Germinal center (tissue), 1 donor: ENCODE results near the gene RYR2.
A peak's percentile ranks its signal among the peaks of the same experiment; 100 is the strongest.

ENCODE experiments used
- DNase-seq: peaks from one replicate; pipeline ENCODE4 v3.0.0; 2012; ENCODE audit warnings: mixed read lengths, low spot score

RYR2 gene

DNA sequence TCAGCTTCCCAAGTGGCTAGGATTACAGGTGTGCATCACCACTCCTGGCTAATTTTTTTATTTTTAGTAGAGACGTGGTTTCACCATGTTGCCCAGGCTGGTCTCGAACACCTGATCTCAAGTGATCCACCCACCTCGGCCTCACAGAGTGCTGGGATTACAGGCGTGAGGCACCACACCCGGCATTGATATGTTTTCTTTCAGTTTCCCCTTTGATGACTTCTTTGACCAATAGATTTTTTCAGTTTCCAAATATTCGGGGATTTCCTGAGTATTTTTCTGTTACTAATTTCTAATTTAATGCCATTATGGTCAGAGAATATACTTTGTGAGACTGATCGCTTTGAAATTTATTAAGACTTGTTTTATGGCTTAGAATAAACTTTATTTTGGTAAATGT, 406.1 kb downstream of the RYR2 start:
- no peak for DNase-seq

DNA sequence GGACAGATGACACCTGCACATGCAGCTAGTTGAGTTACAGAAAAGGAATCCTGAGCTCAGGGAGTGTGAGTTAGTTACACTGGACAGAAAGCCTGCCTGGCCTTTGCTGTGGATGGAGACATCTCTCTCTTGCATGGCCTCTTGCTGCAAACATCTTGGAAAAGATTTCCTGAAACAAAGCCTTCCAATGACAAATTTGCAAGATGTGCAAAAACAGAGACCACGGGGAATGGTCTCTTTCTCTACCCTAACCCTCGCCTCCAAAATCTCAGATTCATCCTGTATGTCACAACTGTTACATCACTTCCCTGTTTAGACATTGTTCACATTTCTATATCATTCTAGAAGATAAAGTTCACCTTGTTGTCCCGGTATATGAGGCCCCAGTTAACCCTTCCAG, 415.6 kb downstream of the RYR2 start:
- no peak for DNase-seq

DNA sequence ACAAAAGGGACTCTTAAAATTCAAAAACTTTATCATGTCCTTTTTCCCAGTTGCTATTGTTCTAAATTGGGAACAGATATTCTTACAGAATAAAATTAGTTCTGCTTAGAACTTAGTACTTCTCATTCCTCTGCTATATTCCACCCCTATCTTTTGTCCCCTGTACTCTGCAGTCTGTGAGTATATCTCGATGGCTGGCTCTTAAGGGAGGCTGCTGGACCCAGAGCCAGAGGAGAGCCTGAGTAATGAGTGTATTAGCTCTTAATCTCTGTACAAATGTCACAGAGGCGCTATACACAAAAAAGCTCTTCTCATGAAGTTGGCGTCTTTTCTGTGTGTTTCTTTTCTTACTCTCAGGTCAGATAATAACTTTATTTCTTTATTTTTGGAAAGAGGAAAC, 425.3 kb downstream of the RYR2 start:
- no peak for DNase-seq

DNA sequence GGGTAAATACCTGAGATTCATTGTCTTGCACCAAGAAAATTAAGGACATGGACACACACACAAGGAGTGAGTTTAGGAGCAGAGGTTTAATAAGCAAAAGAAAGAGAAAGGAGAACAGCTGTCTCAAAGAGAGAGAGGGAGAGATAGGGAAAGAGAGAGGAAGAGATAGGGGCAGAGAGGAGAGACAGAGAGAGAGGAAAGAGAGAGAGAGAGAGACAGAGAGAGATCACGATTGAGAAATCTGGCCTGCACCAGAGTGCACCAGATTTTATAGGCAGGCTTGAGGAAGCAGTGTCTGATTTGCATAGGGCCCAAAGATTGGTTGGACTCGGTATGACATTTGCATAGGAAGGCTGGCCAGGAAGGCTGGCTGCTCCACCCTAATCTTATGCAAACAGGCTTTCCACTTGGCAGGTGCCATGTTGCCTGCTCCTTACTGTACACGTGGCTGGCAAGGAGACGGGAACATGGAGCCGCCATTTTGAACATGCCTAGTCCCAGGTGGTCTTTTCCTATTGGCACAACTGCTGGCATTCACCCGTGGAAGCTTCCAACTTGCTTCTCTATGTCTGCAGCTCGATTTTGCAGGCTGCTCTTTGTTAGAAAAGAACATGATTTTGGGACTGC, 428.8 kb downstream of the RYR2 start:
- DNase-seq = no peak

DNA sequence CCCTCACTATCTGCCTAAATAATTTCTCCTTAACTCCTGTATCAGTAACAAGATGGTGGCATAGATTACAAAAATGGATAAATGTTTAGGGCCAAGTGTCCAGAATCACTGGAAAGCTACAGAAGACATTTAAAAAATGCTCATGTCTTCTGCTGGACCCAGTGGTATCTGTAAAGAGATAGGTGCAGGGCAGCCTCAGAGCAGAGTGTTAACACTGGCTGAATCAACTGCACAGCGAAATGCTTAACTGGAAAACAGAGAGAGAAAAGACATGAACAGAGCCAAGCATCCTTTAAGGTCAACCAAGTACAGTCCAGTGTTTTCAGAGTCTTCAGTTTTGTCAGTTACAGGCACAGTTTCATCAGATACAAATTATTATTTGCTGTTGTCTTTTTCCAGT, 429.4 kb downstream of the RYR2 start:
- no peak for DNase-seq

DNA sequence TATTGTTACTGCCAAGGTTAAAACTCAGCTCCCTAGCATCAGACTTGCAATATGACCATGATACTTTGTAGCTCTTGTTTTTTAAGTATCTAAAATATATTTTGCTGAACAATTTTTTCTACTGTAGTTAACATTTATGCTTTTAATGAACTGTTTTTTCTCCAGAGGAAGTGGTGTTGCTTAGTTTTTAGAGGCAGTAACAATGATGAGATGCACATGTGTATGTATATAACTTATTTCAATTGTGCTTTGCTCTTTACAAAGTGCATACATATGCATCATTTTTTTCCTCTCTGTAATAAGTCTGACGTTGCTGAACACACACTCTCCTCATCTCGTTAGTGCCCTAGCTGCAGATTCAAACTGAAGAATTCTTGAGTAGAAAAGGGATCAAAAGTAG, 430.0 kb downstream of the RYR2 start:
- DNase-seq = no peak

DNA sequence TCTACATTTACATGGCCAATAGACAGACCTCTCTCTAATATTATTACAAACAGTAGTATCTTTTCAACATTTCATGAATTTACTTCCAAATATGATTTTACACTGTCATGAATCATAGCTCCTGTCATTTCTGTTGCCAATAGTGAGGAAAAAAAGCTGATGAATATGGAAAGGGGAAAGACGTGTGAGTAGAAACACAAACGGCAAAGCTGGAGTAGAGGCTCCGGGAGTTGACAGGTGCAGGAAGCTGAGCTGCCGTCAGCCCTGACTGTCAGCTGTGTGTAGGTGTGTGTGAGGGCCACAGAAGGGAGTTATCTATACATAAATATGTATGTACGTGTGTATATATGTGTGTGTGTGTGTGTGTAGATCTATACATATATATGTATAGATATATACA, 431.9 kb downstream of the RYR2 start:
- no peak for DNase-seq

DNA sequence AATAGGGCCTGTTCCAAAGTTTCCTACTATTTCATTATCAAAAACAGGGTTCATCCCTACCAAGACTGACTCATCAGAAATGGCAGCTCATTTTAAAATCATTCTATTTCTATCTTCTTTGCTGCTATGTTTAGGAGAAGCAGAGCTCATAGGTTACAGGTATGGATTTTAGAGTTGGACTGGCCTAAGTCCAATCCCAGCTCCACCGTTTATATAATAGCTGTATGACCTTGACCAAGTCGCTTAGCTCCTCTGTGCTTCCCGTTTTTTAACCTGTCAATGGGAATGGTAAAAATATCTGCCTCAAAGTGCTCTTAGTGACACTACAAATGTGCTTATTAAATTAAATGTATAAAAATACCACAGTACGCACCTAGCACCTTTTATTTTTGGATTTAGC, 436.1 kb downstream of the RYR2 start:
- DNase-seq = no peak

DNA sequence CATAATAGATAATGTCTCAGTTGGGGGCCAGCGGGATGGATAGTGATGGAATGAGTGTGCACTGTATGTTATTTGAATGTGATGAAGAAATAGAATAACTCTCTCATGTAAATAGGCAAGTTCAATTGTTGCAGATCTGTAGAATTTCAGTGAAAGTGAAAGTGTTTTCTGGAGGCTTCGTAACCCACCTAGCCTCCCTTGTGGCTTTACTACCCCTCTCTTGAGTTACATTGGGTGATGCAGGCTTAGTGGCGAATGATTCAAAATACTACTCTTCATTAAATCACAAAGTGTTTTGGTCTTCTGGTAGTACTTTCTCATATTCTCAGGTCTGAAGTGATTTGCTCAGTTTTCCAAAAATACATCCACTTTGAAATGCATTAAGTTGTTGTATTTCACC, 436.9 kb downstream of the RYR2 start:
- DNase-seq = no peak

DNA sequence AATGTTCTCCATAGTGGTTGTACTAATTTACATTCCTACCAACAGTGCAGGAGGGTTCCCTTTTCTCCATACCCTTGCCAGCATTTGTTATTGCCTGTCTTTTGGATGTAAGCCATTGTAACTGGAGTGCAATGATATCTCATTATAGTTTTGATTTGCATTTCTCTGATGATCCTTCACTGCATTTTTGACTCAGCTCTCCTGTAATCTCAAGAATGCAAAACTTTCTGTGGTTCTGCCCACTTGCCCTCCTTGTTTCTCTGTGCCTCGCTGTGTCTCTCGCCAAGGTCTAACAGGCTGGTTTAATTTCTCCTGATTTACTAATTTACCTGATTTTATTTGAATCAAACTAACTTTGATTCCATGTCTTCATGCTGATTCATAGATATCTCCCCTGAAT, 440.8 kb downstream of the RYR2 start:
- DNase-seq = no peak

DNA sequence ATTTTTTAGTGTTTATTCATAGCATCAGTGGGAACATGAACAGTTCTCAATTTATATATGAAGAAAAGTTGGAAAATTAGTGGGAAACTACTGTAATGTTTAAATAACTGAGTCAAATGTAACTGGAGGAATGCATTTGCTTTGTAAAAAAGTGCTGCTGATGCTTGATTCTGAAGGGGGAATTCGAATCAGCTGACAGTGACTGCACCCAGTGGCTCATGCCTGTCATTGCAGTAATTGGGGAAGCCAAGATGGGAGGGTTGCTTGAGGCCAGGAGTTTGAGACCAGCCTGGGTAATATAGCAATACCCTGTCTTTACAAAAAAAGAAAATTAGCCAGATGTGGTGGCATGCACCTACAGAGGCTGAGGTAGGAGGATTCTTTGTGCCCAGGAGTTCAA, 450.4 kb downstream of the RYR2 start:
- DNase-seq = no peak

DNA sequence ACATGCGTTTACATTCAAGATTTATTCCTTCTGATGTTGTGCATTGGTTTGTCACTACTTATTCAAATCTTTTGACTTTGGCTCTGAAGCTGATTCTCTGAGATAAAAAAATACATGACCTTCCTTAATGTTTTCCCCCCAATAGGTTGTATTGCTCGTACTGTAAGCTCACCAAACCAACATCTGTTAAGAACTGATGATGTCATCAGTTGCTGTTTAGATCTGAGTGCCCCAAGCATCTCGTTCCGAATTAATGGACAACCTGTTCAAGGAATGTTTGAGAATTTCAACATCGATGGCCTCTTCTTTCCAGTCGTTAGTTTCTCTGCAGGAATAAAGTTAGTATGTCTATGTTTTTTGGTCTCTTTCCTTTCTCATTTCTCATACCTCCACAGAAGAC, 458.6 kb downstream of the RYR2 start:
- no peak for DNase-seq

DNA sequence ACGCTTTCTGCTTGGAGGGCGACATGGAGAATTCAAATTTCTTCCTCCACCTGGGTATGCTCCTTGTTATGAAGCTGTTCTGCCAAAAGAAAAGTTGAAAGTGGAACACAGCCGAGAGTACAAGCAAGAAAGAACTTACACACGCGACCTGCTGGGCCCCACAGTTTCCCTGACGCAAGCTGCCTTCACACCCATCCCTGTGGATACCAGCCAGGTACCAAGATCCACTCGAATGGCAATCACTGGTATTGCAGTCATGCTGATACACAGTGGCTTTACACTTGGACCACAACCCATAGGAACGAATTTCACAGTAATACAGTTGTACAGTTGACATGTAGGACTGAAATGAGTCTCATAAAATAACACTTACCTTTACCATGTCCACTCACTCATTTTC, 461.3 kb downstream of the RYR2 start:
- DNase-seq = no peak

DNA sequence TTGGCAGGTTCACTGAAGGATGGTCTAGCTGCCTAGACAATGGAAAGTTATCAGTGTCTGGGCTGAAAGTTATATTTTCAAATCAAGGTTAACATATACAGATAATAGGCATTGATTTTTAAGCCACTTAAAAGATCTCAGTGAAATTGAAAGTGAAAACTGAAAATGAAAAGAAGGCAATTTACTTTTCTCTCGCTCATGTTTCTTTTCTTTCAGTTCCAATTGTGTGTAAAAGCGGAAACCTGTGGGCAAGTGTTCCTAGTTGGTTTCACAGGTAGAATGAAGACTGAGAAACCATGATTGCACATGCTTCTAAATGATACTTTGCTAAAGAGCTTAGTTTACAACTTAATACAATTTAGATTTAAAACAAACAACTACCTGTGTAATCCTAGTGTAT, 465.0 kb downstream of the RYR2 start:
- no peak for DNase-seq

DNA sequence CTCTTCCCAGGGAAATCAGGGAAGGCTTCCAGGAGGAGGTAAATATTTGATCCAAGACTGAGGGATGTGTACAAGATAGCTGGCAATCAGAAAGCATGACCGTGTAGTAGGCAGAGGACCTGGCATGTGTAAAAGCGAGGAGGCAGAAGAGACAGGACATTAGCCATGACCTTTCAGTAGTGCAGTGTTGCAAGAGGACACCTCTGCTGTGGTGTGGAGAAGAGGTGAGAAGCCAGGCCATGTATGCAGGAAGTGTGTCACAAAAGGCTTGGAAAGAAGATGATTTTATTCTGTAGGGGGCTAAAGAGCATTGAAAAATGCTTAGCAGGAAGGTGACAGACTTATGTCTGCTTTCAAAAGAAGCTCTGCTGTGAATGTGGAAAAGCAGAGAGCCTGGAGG, 467.8 kb downstream of the RYR2 start:
- no peak for DNase-seq

DNA sequence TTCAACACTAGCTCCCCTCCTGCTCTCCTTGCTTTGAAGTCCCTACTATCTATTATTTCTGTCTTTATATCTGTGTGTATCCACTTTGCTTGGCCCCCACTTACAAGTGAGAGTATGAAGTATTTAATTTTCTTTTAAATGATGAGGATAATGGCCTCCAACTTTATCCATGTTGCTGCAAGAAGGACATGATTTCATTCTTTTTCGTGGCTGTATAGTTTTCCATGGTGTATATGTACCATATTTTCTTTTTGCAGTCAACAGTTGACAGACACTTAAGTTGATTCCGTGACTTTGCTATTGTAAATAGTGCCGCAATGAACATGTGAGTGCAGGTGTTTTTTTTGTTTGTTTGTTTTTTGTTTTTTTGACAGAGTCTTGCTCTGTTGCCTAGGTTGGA, 483.1 kb downstream of the RYR2 start:
- no peak for DNase-seq

DNA sequence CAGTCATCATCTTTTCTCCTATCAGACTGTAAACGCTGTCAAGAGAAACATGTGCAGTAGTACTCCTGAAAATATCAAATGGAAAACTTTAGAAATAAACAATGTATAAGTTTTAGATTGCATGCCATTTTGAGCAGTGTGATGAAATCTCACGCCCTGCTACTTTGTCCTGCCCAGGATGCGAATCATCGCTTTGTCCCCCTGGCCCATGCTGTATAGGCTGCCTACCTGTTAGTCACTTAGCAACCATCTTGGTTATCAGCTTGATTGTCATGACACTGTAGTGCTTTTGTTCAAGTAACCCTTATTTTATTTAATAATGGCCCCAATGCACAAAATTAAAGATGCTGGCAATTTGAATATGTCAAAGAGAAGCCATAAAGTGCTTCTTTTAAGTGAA, 485.8 kb downstream of the RYR2 start:
- no peak for DNase-seq

DNA sequence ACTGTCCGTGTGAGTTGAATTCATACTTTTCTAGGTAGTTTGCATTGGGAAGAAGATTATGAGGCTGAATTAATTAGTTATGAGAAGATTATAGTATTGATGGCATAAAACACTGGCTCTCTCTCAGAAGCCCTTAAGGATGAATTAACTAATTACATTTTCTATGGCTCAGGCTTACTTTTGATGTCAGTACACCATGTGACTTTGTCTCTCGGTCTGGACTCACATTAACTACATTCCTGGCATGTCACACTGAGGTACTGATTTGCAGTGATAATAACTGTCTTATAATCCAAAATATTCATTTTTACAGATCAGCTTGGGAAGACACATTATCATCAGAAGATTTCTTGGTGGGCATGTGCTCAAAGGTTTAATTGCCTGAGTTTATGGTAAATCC, 486.6 kb downstream of the RYR2 start:
- DNase-seq = no peak

DNA sequence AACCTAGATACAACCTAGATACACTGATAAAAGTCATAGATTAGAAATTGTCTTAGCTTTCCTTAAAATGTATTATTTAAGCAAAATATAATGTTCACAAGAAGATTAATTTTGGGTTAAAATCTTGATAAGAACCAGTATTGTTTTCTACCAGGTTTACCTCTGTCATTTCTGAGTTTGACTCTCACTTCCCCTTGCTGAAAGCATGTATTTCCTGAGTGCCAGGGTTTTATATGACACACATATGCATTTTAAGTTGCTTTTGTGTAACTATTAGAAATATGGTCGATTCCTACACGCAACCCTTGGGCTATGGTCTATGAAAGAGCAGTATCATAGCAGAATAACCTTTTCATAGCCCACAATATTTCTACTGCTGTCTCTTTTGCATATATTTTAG, 497.1 kb downstream of the RYR2 start:
- DNase-seq = no peak

DNA sequence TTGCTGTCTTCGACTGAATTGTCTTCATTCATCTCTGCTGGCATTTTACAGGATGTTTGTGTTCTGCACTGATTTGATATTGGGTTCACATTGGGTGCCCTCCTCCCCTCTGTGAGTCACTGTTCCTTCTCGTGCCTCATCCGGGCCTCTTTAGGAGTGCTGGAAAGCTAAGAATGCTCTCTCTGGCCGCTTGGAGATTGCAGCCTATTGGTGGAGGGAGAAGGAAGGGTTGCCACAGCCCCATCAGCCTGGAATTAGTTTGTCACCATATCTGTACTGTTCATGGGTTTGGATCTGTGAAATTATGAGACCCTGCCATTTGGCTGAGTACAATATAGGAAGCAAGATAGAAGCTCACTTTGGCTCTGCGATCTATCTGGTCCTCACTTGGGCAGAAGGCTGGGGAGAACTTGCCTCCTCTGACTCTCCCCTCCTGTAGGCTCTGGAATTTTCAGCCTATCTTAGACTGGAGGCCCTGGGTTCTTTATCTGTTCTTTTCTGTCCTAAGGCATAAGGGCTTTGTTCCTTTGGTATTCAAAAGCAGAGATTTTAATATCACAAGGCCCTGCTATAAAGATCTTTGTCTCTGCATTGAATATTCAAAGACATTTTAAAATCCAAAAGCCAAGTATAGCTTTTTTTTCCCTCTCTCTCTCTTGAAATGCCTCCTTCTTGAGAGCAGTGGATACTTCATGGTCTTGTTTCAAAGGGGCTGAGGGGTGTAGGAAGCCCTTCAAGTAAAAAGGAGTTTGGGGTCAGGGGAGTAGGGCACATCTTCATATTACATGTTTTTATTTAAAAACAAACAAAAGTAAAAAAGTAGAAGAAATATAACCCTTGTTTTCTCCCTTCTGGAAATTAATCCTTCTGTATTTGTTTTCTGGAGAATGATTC, 500.8 kb downstream of the RYR2 start:
- no peak for DNase-seq

DNA sequence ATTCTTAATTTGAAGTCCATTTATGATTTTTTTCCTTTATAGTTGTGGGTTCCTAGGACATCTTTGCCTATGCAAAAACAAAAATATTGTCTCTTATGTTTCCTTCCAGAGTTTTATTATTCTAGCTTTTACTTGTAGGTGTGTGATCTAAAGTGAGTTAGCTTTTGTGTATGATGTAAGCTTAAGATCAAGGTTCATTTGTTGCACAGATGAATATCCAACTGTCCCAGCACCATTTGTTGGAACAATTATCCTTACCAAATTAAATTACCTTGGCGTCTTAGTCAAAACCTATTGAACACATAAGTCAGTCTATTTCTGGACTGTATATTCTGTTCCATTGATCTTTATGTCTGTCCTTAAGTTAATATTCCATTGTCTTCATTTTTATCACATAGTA, 511.1 kb downstream of the RYR2 start:
- DNase-seq = no peak

DNA sequence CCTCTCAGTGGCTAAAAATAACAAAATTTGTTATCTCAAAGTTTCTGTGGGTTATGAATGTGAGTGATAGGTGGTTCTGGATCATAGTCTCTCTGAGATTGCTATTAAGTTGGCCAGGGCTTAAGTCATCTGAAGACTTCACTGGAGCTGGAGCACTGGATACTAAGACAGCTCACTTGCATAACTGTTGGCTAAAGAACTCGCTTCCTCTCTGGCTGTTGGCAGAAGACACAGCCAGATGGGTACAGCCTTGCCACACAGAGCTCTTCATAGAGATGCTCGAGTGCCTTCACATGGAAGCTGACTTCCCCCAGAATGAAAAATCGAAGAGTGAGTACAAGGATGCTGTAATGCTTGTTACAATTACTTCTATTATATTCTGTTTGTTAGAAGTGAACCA, 514.9 kb downstream of the RYR2 start:
- DNase-seq = no peak

DNA sequence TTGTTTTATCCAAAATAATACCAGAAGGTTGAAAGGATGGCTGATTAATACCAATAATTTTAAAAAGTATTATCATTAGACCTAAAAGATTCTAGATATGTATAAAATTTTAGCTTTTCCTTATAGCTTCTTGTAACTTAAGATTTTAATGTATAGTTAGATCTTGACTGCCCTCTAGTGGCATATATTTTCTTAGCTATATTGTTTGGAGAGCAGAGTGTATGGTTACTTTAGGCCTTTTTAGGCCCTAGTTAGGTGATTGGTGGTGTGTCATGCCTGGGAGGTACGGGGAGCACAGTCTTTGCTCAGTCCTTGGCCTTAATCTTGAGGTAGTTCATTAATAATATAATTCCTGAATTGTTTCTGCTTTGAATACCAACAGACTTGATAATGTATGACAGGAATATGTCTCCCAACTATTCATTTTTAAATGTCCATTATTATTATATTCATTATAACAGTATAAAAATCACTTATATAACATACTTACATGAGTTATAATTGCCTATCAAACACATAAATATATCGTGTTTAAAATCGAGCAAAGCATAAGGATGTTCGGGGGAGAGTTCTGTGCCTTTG, 520.3 kb downstream of the RYR2 start:
- peak; percentile 19 for DNase-seq

DNA sequence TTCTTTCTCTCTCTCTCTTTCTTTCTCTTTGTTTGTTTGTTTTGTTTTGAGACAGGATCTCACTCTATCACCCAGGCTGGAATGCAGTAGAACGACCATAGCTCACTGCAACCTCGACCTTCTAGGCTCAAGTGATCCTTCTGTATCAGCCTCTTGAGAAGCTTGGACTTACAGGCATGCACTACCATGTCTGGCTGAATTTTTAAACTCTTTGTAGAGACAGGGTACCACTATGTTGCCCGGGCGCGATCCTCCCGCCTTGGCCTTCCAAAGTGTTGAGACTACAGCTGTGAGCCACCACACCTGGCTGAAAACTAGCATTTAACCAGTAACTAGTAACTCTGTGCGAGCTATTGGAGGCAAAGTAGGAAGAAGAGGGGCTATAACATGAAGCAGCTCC, 523.3 kb downstream of the RYR2 start:
- DNase-seq = no peak
